Neural progenitor cell (in vitro differentiated cells): ENCODE measurements around the gene KAZN. TPM values are rescaled to one million over a fixed set of nuclear protein-coding genes. Genes with fewer than 3 reads are reported as not detected.

ENCODE experiments used
- DNase-seq: peaks from one replicate; pipeline ENCODE4 v3.0.0-alpha.2; 2016; ENCODE audit warnings: low spot score
- H2AFZ ChIP-seq: fragments of 200-600 bp; sonication (generic); replicated peaks from 2 replicates; pipeline ENCODE4 v1.6.1; 2016; ENCODE audit warnings: antibody characterized with exemption
- H3F3A ChIP-seq: fragments of 200-600 bp; sonication (generic); 2 replicates; pipeline ENCODE4 v1.6.1; 2016; ENCODE audit warnings: antibody characterized with exemption, low read depth
- H3K27ac ChIP-seq: fragments of 200-600 bp; sonication (generic); 2 replicates; pipeline ENCODE4 v1.5.1; 2016; ENCODE audit warnings: mild to moderate bottlenecking
- H3K27me3 ChIP-seq: fragments of 200-600 bp; sonication (generic); 2 replicates; pipeline ENCODE4 v1.6.1; 2016; ENCODE audit warnings: mild to moderate bottlenecking, moderate library complexity
- H3K36me3 ChIP-seq: fragments of 200-600 bp; sonication (generic); 2 replicates; pipeline ENCODE4 v1.5.1; 2016
- H3K4me1 ChIP-seq: fragments of 200-600 bp; sonication (generic); 2 replicates; pipeline ENCODE4 v1.6.1; 2016; ENCODE audit warnings: mixed run types
- H3K4me2 ChIP-seq: fragments of 200-600 bp; sonication (generic); 2 replicates; pipeline ENCODE4 v1.6.1; 2016
- H3K4me3 ChIP-seq: fragments of 200-600 bp; sonication (generic); 2 replicates; pipeline ENCODE4 v1.5.1; 2016
- H3K79me2 ChIP-seq: fragments of 200-600 bp; sonication (generic); 2 replicates; pipeline ENCODE4 v1.6.1; 2016; ENCODE audit warnings: low read depth
- H3K9ac ChIP-seq: fragments of 200-600 bp; sonication (generic); 2 replicates; pipeline ENCODE4 v1.6.1; 2016
- H3K9me3 ChIP-seq: fragments of 200-600 bp; sonication (generic); 2 replicates; pipeline ENCODE4 v1.5.1; 2016; ENCODE audit warnings: low read depth
- H4K20me1 ChIP-seq: fragments of 200-600 bp; sonication (generic); 2 replicates; pipeline ENCODE4 v1.6.1; 2016; ENCODE audit warnings: low read depth
- H3K27ac Mint-ChIP-seq: 3 replicates; pipeline ENCODE4 v1.8.0; 2021; ENCODE audit warnings: mixed read lengths
- H3K27me3 Mint-ChIP-seq: 2 replicates; pipeline ENCODE4 v1.8.0; 2022; ENCODE audit warnings: low read depth, mild to moderate bottlenecking, inconsistent platforms, moderate library complexity, mixed read lengths; ENCODE audit not compliant: insufficient read depth
- H3K36me3 Mint-ChIP-seq: 3 replicates; pipeline ENCODE4 v1.8.0; 2021; ENCODE audit warnings: mixed read lengths
- H3K4me1 Mint-ChIP-seq: 3 replicates; pipeline ENCODE4 v1.8.0; 2021; ENCODE audit warnings: mixed read lengths
- H3K4me3 Mint-ChIP-seq: 3 replicates; pipeline ENCODE4 v1.8.0; 2021; ENCODE audit warnings: mild to moderate bottlenecking, moderate library complexity, mixed read lengths
- H3K9me3 Mint-ChIP-seq: 3 replicates; pipeline ENCODE4 v1.8.0; 2020; ENCODE audit warnings: mixed read lengths
- EZH2 ChIP-seq: fragments of 200-600 bp; sonication (generic); IDR thresholded peaks from 2 replicates; pipeline ENCODE4 v1.6.1; 2017; ENCODE audit warnings: antibody characterized with exemption, mild to moderate bottlenecking, moderate library complexity
- EZH2phosphoT487 ChIP-seq: fragments of 200-600 bp; sonication (generic); IDR thresholded peaks from 2 replicates; pipeline ENCODE4 v1.6.1; 2017; ENCODE audit warnings: antibody characterized with exemption
- total RNA-seq: library from RNA; depleted of rRNA; stranded (reverse); fragments of >200 nt; gene quantifications from 2 replicates; pipeline ENCODE4 v1.2.3, GENCODE V29; 2015; ENCODE audit warnings: low replicate concordance
- TF ChIP-seq, protein P1 (sequence below): fragments of 200-600 bp; sonication (generic); IDR thresholded peaks from 2 replicates; pipeline ENCODE4 v1.5.1; 2017; ENCODE audit warnings: antibody characterized with exemption, mild to moderate bottlenecking

KAZN gene
- total RNA-seq, 1 donor from 2014 or later, result 6.1 TPM

DNA sequence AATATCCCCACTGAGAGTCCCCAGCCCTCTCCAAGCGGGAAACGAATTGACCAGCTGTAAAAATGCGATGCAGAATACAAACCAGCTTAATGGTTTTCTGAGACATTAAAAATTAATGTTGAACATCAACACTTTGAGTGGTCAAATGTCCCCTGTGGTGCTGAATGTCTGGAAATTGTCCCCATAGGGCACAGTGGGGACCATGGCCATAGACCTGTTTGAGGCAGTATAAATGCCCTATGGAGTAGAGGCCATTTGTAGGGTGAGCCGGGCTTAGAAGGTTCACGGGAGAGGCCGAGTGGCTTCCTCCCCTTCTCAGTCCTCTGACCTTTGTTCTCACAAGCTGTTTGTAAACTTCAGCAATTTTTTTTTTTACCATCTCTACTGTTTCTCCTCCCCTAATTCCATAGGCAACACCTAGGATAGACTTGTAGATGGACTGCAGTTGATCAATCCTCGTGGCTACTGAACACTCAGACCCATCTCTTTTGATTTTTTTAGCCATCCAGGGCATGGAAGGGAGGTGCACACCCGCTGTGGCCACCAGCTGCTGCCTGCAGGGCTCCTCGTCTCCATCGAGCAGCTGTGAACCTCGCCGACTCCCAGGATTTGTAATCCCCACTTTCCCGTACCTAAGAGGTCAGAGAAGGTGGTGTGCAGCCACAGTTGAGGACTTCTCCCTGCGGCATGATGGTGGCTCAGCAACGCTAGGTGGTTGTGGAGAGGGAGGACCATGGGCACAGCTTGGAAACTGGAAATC is 41.0 kb downstream of the KAZN start:
- Mint-ChIP-seq H3K4me3 (no peak overlapping the region), H3K27me3 (peaks cover 2% of the 10 kb centered on the region), H3K9me3 (peaks cover 17% of the 10 kb centered on the region), H3K4me1 (peaks cover 31% of the 10 kb centered on the region), H3K36me3 (peaks cover 15% of the 10 kb centered on the region), H3K27ac (no peak overlapping the region)
- DNase-seq, result no peak
- Histone ChIP-seq H3K4me1 (peaks cover 5% of the 10 kb centered on the region), H3K4me3 (no peak overlapping the region), H3K27me3 (no peaks in the 10 kb centered on the region), H3K79me2 (peaks cover 6% of the 10 kb centered on the region), H4K20me1 (no peaks in the 10 kb centered on the region), H3K9me3 (no peaks in the 10 kb centered on the region), H2AFZ (no peak overlapping the region), H3F3A (no peaks in the 10 kb centered on the region), H3K9ac (no peak overlapping the region), H3K4me2 (no peak overlapping the region), H3K27ac (no peak overlapping the region), H3K36me3 (no peaks in the 10 kb centered on the region)
- TF ChIP-seq, protein P1, sequence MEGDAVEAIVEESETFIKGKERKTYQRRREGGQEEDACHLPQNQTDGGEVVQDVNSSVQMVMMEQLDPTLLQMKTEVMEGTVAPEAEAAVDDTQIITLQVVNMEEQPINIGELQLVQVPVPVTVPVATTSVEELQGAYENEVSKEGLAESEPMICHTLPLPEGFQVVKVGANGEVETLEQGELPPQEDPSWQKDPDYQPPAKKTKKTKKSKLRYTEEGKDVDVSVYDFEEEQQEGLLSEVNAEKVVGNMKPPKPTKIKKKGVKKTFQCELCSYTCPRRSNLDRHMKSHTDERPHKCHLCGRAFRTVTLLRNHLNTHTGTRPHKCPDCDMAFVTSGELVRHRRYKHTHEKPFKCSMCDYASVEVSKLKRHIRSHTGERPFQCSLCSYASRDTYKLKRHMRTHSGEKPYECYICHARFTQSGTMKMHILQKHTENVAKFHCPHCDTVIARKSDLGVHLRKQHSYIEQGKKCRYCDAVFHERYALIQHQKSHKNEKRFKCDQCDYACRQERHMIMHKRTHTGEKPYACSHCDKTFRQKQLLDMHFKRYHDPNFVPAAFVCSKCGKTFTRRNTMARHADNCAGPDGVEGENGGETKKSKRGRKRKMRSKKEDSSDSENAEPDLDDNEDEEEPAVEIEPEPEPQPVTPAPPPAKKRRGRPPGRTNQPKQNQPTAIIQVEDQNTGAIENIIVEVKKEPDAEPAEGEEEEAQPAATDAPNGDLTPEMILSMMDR, result no peak
- TF ChIP-seq EZH2phosphoT487, result no peak
- TF ChIP-seq EZH2, result no peak

DNA sequence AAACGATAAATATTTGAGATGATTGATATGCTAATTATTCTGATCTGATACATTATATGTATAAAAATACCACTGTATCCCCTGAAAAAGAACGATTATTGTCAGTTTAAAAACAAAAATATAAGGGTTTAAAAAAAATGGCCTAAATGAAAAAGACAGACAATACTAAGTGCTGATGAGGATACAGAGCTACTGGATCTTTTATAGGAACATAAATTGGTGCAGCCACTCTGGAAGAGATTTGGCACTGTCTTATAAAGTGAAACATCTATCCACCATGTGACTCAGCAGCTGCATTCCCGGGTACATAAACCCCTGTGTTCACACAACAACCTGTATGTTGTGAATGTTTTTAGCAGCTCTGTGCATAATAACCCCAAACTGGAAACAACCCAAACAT is 44.2 kb downstream of the KAZN start:
- H3K27ac Mint-ChIP-seq, result no peak overlapping the region
- Histone ChIP-seq H3F3A (no peaks in the 10 kb centered on the region), H3K27me3 (no peaks in the 10 kb centered on the region), H3K4me3 (no peak overlapping the region), H3K79me2 (peaks cover 8% of the 10 kb centered on the region), H3K4me1 (peaks cover 7% of the 10 kb centered on the region), H3K9me3 (peaks cover 9% of the 10 kb centered on the region), H4K20me1 (no peaks in the 10 kb centered on the region), H3K9ac (no peak overlapping the region), H3K27ac (no peak overlapping the region), H3K4me2 (no peak overlapping the region), H2AFZ (no peak overlapping the region), H3K36me3 (peaks cover 7% of the 10 kb centered on the region)
- peaks cover 16% of the 10 kb centered on the region for H3K4me1 Mint-ChIP-seq
- H3K27me3 Mint-ChIP-seq, result peaks cover under 1% of the 10 kb centered on the region
- peaks cover 33% of the 10 kb centered on the region for H3K9me3 Mint-ChIP-seq
- peaks cover 22% of the 10 kb centered on the region for H3K36me3 Mint-ChIP-seq
- TF ChIP-seq EZH2phosphoT487, result no peak
- TF ChIP-seq, protein P1, result no peak
- TF ChIP-seq EZH2, result no peak
- no peak overlapping the region for H3K4me3 Mint-ChIP-seq
- DNase-seq, result no peak

DNA sequence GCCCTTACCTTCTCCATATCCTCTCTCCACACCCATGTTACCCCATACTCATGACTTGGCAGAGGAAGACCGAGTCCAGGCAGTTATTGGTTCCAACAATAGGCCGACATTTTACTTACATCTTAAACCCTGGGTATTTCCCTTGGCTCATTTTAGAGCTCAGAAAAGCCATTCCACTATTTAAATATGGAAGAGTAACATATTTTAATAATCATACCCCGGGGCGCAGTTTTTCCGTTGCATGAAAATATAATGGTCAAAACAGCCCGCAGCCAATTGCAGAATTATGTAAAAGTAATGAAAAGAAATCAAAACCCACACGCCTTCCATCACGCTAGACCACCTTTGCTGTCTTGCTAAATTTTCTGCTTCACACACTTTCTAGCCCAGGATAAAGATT is 48.5 kb downstream of the KAZN start:
- H3K9me3 ChIP-seq, result peaks cover 9% of the 10 kb centered on the region
- H2AFZ ChIP-seq, result no peak overlapping the region
- H3K27ac ChIP-seq, result no peak overlapping the region
- no peaks in the 10 kb centered on the region for H3K27me3 ChIP-seq
- H3K4me3 Mint-ChIP-seq, result no peak overlapping the region
- H3K4me2 ChIP-seq, result no peak overlapping the region
- peaks cover 12% of the 10 kb centered on the region for H3K36me3 Mint-ChIP-seq
- H3K4me1 ChIP-seq, result peaks cover 21% of the 10 kb centered on the region
- H4K20me1 ChIP-seq, result peaks cover 11% of the 10 kb centered on the region
- H3K4me1 Mint-ChIP-seq, result peaks cover 29% of the 10 kb centered on the region
- TF ChIP-seq, protein P1, result no peak
- TF ChIP-seq EZH2phosphoT487, result no peak
- no peak for TF ChIP-seq EZH2
- peaks cover 26% of the 10 kb centered on the region for H3K9me3 Mint-ChIP-seq
- H3K36me3 ChIP-seq, result peaks cover 7% of the 10 kb centered on the region
- no peak for DNase-seq
- peaks cover 3% of the 10 kb centered on the region for H3K27me3 Mint-ChIP-seq
- no peaks in the 10 kb centered on the region for H3F3A ChIP-seq
- no peak overlapping the region for H3K4me3 ChIP-seq
- H3K9ac ChIP-seq, result no peak overlapping the region
- peaks cover 28% of the 10 kb centered on the region for H3K79me2 ChIP-seq
- H3K27ac Mint-ChIP-seq, result no peak overlapping the region
